ENCODE results near the gene RFX3. TPM values are rescaled to one million over a fixed set of nuclear protein-coding genes. Genes with fewer than 3 reads are reported as not detected.

Gene RFX3
- total RNA-seq, 2 donors from 2014 or later, result 27.5 to 28.2 TPM

GRCh38 chr9:3475300-3476020 is 50.3 kb downstream of the RFX3 start:
- no peak for DNase-seq

DNA sequence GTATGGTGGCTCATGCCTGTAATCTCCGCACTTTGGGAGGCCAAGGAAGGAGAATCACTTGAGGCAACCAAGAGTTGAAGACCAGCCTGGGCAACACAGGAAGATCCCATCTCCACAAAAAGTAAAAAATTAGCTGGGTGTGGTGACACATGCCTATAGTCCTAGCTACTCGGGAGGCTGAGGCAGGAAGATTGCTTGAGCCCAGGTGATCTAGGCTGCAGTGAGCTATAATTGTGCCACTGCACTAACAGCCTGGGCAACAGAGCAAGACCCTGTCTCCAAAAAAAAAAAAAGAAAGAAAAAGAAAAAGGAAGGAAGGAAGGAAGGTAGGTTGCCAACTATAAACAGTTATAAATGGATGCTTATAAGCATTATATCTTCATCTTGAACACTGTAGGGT is 51.0 kb downstream of the RFX3 start:
- WGBS, 2 experiments (ENCODE audit: insufficient coverage in 1 of 2, insufficient read length in 1 of 2), result 94 to 100% methylated on average over 1 to 2 of the region's 2 CpGs
- no peak for TF ChIP-seq CTCF (conservative IDR thresholded peaks at IDR 0.05)
- no peak for DNase-seq
- Mint-ChIP-seq H3K4me3 (no peak overlapping the region), H3K27me3 (ENCODE audit: insufficient read depth) (no peaks in the 10 kb centered on the region), H3K27ac (no peak overlapping the region), H3K36me3 (ENCODE audit: low read depth) (peaks cover 7% of the 10 kb centered on the region), H3K4me1 (peaks cover 15% of the 10 kb centered on the region), H3K9me3 (no peaks in the 10 kb centered on the region)
- Histone ChIP-seq H3K4me3 (ENCODE audit: low read length) (no peak overlapping the region), H3K36me3 (ENCODE audit: control insufficient read depth, insufficient read depth, low read length) (no peaks in the 10 kb centered on the region), H3K27ac (ENCODE audit: low read depth, low read length) (no peak overlapping the region), H3K9ac (ENCODE audit: extremely low read depth, low read length, poor library complexity, severe bottlenecking) (no peak overlapping the region), H3K4me1 (ENCODE audit: control insufficient read depth, insufficient read depth, low read length) (peaks cover 7% of the 10 kb centered on the region), H3K27me3 (ENCODE audit: control insufficient read depth, insufficient read depth, low read length, poor library complexity, severe bottlenecking) (no peaks in the 10 kb centered on the region), H3K9me3 (ENCODE audit: control insufficient read depth, low read length) (no peaks in the 10 kb centered on the region)

More at GRCh38 chr9:3475300-3476020, 50.3 kb downstream of the RFX3 start:
- Histone ChIP-seq H3K27ac (ENCODE audit: low read depth, low read length) (peak overlapping the region; percentile 58), H3K9ac (ENCODE audit: extremely low read depth, low read length, poor library complexity, severe bottlenecking) (no peak overlapping the region), H3K4me1 (ENCODE audit: control insufficient read depth, insufficient read depth, low read length) (peaks cover 7% of the 10 kb centered on the region), H3K4me3 (ENCODE audit: low read length) (no peak overlapping the region), H3K36me3 (ENCODE audit: control insufficient read depth, insufficient read depth, low read length) (no peaks in the 10 kb centered on the region), H3K27me3 (ENCODE audit: control insufficient read depth, insufficient read depth, low read length, poor library complexity, severe bottlenecking) (no peaks in the 10 kb centered on the region), H3K9me3 (ENCODE audit: control insufficient read depth, low read length) (no peaks in the 10 kb centered on the region)
- no peak overlapping the region for H3K27ac Mint-ChIP-seq
- peaks cover 6% of the 10 kb centered on the region for H3K36me3 Mint-ChIP-seq (ENCODE audit: low read depth)
- 71 to 95% methylated on average over 11 to 14 of the region's 14 CpGs for WGBS, 2 experiments (ENCODE audit: insufficient coverage in 1 of 2, insufficient read length in 1 of 2)
- no peaks in the 10 kb centered on the region for H3K27me3 Mint-ChIP-seq (ENCODE audit: insufficient read depth)
- no peak overlapping the region for H3K4me3 Mint-ChIP-seq
- no peak for TF ChIP-seq CTCF (conservative IDR thresholded peaks at IDR 0.05)
- H3K9me3 Mint-ChIP-seq, result no peaks in the 10 kb centered on the region
- H3K4me1 Mint-ChIP-seq, result peaks cover 20% of the 10 kb centered on the region

GRCh38 chr9:3473405-3473804 is 52.4 kb downstream of the RFX3 start:
- no peak overlapping the region for H3K27ac ChIP-seq (ENCODE audit: low read depth, low read length)
- Mint-ChIP-seq H3K4me1 (peaks cover 10% of the 10 kb centered on the region), H3K36me3 (ENCODE audit: low read depth) (peaks cover 7% of the 10 kb centered on the region), H3K4me3 (no peak overlapping the region), H3K9me3 (no peaks in the 10 kb centered on the region), H3K27ac (peak overlapping the region; percentile 30), H3K27me3 (ENCODE audit: insufficient read depth) (no peaks in the 10 kb centered on the region)
- no peaks in the 10 kb centered on the region for H3K36me3 ChIP-seq (ENCODE audit: control insufficient read depth, insufficient read depth, low read length)
- no peaks in the 10 kb centered on the region for H3K27me3 ChIP-seq (ENCODE audit: control insufficient read depth, insufficient read depth, low read length, poor library complexity, severe bottlenecking)
- TF ChIP-seq CTCF (conservative IDR thresholded peaks at IDR 0.05), result no peak
- H3K4me1 ChIP-seq (ENCODE audit: control insufficient read depth, insufficient read depth, low read length), result no peaks in the 10 kb centered on the region
- H3K4me3 ChIP-seq (ENCODE audit: low read length), result no peak overlapping the region
- no peak overlapping the region for H3K9ac ChIP-seq (ENCODE audit: extremely low read depth, low read length, poor library complexity, severe bottlenecking)
- H3K9me3 ChIP-seq (ENCODE audit: control insufficient read depth, low read length), result no peaks in the 10 kb centered on the region
- WGBS, 2 experiments (ENCODE audit: insufficient coverage in 1 of 2, insufficient read length in 1 of 2), result no CpG with 5 or more reads among the region's 1 CpG
- DNase-seq, result no peak
